ENCODE results near the gene ABCA3. TPM values are rescaled to one million over a fixed set of nuclear protein-coding genes. Genes with fewer than 3 reads are reported as not detected.

ABCA3 gene
- total and polyA plus RNA-seq, 11 donors: 6.7 to 16.5 (median 9.6) TPM

- TF ChIP-seq POLR2A (IDR thresholded peaks at IDR 0.05) (no peak), CTCF (IDR thresholded peaks at IDR 0.05) (no peak)
- Histone ChIP-seq H3K9me3 (no peaks in the 10 kb centered on the region), H3K36me3 (no peaks in the 10 kb centered on the region), H3K4me3 (no peak overlapping the region), H3K27ac (no peak overlapping the region), H3K27me3 (peaks cover 0 to 4% (median 0%) of the 10 kb centered on the region in 9 donors), H3K4me1 (peaks cover 0 to 24% (median 14%) of the 10 kb centered on the region in 12 donors)
- ATAC-seq (no peak), DNase-seq (no peak)
- intact Hi-C loops (cut with DNase I): loop anchor here in 7 of 10 donors (5.0 kb wide), 4 partner anchors 79 to 159 kb away; partner anchors contain the start of gene CCNF (in 4 of the 7)
- 71 to 86% (median 78%) methylated on average over 1 of the region's 1 CpG for WGBS, 4 donors
Observed at GRCh38 chr16:2343211-2343610, 2.7 kb upstream of the ABCA3 start.

GRCh38 chr16:2341456-2342447 is 1.2 kb upstream of the ABCA3 start:
- H3K27ac ChIP-seq: peak overlapping the region in 1 of 12 donors; percentile 61
- TF ChIP-seq POLR2A (IDR thresholded peaks at IDR 0.05) (no peak), CTCF (IDR thresholded peaks at IDR 0.05) (no peak)
- peak in 1 of 4 donors; percentile 2 for ATAC-seq
- no peaks in the 10 kb centered on the region for H3K9me3 ChIP-seq
- H3K4me1 ChIP-seq: peaks cover 0 to 24% (median 14%) of the 10 kb centered on the region in 12 donors
- DNase-seq: peak in 1 of 5 donors; percentile 69
- H3K27me3 ChIP-seq: peaks cover 0 to 4% (median 0%) of the 10 kb centered on the region in 9 donors
- no peaks in the 10 kb centered on the region for H3K36me3 ChIP-seq
- intact Hi-C loops (cut with DNase I): loop anchor here (1.0 to 5.0 kb wide), 8 partner anchors 81 to 161 kb away; partner anchors contain the start of gene CCNF (in 7 of the 10)
- 18 to 38% (median 21%) methylated on average over 21 to 77 of the region's 77 CpGs for WGBS, 4 donors
- H3K4me3 ChIP-seq: peak overlapping the region in 8 of 12 donors; percentile 7 to 33 (median 24)

GRCh38 chr16:2339521-2340484 is 725 bp downstream of the ABCA3 start:
- H3K9me3 ChIP-seq: no peaks in the 10 kb centered on the region
- TF ChIP-seq CTCF (IDR thresholded peaks at IDR 0.05): peak in 2 of 12 donors; percentile 7 to 34
- no peak for TF ChIP-seq POLR2A (IDR thresholded peaks at IDR 0.05)
- H3K4me3 ChIP-seq: peak overlapping the region; percentile 70 to 96 (median 82)
- no peaks in the 10 kb centered on the region for H3K36me3 ChIP-seq
- H3K4me1 ChIP-seq: peaks cover 0 to 24% (median 14%) of the 10 kb centered on the region in 12 donors
- intact Hi-C loops (cut with DNase I): loop anchor here (1.0 to 5.0 kb wide), 9 partner anchors 82 to 162 kb away; partner anchors contain the start of gene CCNF (in 7 of the 10)
- peak overlapping the region in 9 of 12 donors; percentile 14 to 73 (median 61) for H3K27ac ChIP-seq
- H3K27me3 ChIP-seq: peaks cover 0 to 4% (median 0%) of the 10 kb centered on the region in 9 donors
- ATAC-seq (peak in 3 of 4 donors; percentile 18 to 25 (median 22)), DNase-seq (peak; percentile 40 to 84 (median 52))
- 4 to 9% (median 6%) methylated on average over 48 to 98 of the region's 98 CpGs for WGBS, 4 donors
